GM19395 (cell line): ENCODE measurements around the gene SVIL.
"Not testable (repeated sequence)": the region's sequence is repeated elsewhere in the genome, so short reads cannot be mapped to it uniquely, and the experiment has no call there.

Experiments
- ATAC-seq: cut with Tn5 transposase; IDR thresholded peaks from one replicate; pipeline ENCODE4 v1.9.1; 2021; ENCODE audit warnings: mild to moderate bottlenecking, moderate library complexity; ENCODE audit not compliant: unreplicated experiment

The SVIL gene

GRCh38 chr10:29522061-29522855 lies 112.5 kb downstream of the SVIL start:
- ATAC-seq = no peak

DNA sequence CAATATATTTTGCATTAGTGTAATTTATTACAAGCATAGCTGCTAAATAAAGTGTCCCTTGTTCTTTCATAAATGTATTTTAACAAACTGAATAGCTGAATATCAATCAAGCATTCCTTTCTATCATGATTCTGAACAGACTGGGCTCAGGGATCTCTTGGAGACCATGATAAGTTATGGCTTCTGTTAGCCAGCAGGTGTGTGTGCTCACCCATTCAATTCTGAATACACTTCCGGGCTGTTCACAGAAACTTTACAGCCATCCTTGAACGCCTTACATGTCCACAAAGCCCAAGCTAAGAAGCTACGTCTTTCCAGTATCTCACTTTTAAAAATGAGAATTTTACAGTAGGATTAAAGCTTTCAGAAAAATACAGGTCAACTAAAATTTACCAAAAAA lies 115.1 kb downstream of the SVIL start:
- no peak for ATAC-seq

- ATAC-seq = no peak
Observed at GRCh38 chr10:29517352-29517923, 117.3 kb downstream of the SVIL start.

DNA sequence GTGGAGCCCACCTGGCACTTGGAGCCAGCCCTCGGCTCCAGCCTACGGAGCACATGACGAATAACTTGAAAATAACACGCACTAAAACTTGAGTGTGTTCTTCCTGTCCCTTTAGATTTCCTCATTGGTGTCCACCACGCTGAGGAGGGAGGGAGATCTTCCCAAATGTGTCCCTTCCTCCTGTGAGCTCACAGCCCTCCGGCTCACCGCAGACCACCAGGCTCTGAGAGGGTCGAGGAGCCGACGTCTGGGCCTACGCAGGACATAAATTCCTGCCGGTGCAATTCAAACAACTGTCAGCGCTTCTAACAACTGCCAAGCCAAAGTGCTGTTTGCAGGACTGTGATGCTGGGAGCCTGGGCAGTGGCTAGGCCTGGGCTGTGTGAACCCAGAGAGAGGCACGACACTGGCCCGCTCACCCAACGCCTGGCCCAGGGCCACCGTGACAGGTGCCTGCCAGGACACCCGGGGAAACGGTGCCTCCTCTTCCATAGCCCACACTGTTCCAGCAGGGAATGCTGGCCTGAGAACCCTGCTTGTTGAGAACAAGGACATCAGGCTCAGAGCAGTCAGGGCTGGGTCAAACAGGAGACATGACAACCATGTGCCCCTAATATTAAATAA lies 118.3 kb downstream of the SVIL start:
- not testable (repeated sequence) for ATAC-seq

- not testable (repeated sequence) for ATAC-seq
Observed at GRCh38 chr10:29515879-29516278, 118.9 kb downstream of the SVIL start.

DNA sequence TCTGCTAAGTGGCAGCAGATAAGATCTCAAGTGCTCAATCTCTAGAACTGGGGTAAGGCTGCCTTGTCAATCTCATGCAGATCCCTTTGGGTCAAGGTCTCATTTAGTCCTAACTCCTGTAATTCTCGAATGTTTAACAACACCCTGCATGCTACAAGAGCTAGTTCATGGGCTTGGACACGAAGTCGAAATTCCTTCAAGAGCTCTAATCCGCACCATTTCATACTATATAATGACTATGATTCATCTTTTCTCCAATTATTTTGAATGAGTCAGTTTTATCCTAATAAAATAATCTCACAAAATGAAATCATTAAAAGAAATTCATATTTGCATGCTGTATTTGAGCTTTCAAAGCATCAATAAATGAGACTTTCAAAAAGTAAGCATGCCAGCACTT lies 119.7 kb downstream of the SVIL start:
- not testable (repeated sequence) for ATAC-seq

- no peak for ATAC-seq
Observed at GRCh38 chr10:29514306-29514705, 120.5 kb downstream of the SVIL start.

DNA sequence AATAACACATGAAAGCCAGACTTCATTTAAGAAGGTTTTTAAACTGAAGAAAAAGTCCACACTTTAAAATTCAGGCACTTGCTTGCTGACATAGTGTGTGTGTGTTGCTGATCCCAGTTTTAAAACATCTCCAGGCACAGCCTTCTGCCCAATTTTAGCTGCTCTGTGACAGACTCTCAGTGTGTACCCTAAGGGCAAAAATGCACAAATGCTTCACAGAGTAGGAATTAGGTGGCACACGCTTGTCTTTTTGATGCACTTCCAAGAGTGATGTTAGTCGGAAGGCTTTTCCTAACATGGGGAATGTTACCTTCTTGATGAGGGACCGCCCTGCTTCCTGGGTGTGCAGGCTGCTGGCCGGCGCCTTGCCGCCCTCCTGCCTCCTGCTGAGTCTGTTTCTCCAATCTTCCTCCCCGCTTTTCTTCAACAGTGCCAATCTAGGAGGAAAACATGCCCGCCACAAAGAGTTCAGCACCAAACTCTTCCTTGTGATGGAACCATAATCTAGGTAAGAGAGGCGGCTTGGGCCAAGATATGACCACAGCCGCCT lies 122.3 kb downstream of the SVIL start:
- no peak for ATAC-seq

GRCh38 chr10:29511806-29512205 lies 123.0 kb downstream of the SVIL start:
- ATAC-seq = not testable (repeated sequence)

- not testable (repeated sequence) for ATAC-seq
Observed at GRCh38 chr10:29510483-29511157, 124.2 kb downstream of the SVIL start.

DNA sequence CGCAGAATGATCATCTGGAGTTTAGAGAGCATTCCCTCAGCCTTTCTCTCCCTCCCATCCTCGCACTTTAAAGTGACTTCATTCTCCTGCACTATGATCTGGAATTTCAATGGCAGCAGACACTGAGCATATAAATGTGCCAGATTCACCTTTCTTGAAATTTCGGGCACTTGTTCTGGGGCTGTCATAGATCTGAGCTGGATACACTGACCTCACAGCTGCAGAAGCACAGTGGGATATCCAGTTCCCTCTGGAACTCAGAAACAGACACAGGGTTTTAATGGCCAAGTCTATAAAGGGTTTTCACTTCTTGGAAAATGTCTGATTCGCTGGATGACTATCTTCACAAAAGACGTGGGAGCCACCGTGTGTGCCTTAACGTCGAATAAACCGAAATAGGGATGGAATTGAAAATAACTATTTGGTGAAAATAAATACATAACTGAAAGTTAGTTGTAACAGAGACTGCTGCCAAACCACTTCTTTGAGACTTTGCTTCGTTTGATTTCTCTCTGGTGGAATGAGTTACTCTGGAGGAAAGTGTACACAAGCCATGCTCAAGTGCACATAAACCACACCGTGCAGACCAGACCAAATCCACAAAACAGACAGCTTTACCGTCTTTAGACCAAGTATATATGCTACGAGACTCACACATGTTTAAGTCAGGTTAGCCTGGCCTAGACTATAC lies 126.1 kb downstream of the SVIL start:
- peak; percentile 70 for ATAC-seq

DNA sequence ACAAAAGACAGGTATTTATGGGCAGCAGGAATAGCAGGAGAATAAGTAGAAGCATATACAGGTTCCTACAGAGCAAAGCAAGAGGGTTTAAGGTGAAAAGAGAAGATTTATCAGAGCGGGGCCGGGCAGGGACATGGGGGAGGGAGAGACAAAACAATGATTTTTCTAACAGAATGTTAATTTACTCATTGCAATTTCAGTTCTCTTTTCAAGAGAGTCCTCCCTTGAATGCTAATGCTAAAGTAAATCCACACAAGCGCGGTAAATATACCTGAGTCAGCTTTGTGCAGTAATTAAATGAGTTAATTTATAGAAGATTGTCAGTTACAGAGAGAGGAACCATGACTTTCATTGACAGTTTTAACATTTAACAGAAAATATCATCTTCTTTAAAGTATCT lies 127.0 kb downstream of the SVIL start:
- not testable (repeated sequence) for ATAC-seq

GRCh38 chr10:29506324-29506921 lies 128.3 kb downstream of the SVIL start:
- ATAC-seq = not testable (repeated sequence)

DNA sequence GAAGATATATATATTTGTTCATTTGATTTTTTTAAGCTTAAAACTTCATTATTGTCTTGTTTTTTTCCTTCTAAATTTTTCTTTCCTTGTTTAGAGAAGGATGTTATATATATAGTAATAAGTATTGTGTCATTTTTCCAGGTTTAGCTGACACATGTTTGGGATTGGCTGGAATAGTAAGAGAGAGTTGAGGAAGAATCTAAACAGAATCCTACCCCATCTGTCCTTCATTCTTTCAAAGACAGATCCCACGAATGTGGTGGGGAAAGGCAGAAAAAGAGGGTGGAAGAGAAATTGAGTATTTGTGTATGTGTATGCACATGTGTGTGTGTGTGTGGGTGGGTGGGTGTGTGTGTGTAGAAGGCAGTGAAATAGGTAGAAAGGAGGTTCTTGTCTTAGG lies 132.4 kb downstream of the SVIL start:
- no peak for ATAC-seq

DNA sequence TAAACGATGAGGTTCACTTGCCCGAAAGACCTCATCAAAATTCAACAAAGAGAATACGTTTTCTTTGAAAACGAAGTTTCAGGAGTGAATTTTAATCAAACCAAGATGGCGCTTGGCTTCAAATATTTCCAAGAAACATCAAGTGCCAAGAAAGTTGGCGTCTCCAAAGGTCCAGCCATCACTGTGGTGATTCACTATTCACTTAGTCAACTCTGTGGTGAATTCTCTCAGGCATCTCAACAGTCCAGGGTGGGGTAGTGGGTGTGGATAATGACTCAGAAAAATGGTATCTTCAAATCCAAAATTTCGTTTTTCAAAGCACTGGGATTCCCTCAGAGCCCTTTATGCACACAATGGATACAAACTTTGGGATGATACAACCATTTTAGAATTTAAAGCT lies 133.1 kb downstream of the SVIL start:
- no peak for ATAC-seq

DNA sequence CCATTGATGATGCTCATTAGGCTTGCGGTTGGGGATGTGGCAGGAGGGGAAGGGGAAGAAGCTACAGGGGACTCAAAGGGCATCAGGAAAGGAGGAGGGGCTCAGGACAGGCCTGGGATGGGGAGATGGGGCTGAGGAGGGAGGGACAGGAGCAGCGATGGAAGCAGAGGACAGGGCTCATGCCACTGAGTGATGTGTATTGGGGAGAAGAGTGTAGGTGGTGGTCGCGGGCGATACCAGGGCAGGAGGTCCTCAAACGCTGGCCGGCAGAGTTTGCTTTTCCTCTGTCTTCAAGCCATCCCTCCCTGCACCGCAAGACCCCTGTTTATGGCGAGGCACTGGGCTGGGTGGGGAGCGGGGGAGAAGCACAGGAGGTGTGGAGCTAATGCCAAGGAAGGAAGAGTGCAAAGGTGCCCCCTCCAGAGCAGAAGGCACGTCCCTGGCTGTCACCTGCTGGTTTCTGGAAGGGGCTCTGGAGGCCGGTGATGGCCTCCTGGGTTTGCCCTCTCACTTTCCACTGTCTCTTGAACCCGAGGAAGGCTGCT lies 134.7 kb downstream of the SVIL start:
- no peak for ATAC-seq

DNA sequence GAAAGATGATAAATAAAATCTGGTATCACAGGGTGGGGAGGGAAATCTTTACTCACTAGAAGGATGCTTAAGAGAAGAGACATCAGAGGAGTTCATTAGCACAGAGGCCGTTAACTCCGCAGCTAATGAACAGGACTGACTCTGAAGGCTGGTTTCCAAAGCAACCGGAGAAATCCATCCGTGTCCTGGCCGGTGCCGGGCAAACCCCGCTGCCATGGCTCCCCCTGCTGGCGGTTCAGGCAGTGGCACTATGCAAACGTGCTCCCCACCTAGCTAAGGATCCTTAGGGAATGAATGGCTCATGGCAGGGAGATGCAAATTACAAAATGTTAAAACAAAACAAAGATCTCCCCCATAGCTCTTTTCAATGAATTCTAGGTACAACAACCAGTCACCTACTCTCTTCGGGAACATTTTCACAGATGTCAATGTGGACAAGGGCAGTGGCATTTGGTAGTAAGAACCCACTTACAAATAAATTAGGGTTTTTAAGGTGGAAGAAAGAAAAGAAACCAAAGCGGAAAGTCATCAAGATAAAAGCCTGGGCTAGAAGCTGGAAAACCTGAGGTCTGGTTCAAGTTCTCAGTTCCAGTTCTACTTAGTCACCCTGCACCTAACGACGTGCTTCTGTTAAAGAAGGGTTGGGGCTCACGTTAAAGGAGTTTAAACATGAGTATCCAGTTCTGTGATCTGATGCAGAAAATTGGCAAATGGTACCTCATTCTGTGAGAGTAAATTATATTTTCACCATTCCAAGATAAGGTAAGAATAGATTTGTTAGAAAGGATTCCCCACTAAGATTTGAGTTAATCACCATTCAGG lies 138.2 kb downstream of the SVIL start:
- ATAC-seq = peak; percentile 61

DNA sequence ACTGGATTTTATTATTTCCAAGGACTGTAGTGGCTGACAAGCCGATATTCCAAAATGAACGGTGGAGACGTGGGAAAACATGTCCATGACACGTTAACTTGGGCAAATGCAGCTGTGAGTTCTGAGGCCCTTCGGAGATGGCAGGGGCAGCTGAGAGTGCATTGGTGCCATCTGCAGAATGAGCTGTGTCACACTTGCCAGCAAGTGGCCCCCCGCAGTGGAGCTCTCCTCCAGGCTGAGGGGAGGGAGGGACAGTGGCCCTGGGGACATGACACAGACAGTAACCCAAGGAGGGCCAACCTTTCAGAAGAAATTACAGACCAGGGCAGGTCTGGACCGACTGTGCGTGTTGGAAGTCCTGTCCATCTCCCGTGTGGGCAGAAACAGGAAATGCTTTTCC lies 139.4 kb downstream of the SVIL start:
- ATAC-seq = no peak

DNA sequence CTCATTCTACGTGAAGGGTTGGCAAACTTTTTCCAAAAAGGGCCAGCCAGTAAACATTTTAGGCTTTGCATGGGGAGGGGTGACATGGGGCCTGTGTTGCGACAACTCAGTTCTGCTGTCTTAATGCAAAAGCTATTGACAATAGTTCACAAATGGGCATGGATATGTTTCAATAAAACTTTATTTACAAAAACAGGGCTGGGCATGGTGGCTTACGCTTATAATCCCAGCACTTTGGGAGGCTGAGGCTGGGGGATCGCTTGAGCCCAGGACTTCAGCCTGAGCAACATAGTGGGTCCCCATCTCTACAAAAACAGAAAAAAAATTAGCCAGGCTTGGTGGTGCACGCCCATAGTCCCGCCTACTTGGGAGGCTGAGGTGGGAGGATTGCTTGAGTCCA lies 141.1 kb downstream of the SVIL start:
- ATAC-seq = no peak
